Measurements from ENCODE around the gene BRMS1L. TPM values are rescaled to one million over a fixed set of nuclear protein-coding genes. Genes with fewer than 3 reads are reported as not detected.
"Not testable (repeated sequence)": the region's sequence is repeated elsewhere in the genome, so short reads cannot be mapped to it uniquely, and the experiment has no call there.

BRMS1L gene
- total RNA-seq (2014; rRNA removed; shearing (Covaris generic)) = 7.6 and 7.9 TPM in 2 replicates

DNA sequence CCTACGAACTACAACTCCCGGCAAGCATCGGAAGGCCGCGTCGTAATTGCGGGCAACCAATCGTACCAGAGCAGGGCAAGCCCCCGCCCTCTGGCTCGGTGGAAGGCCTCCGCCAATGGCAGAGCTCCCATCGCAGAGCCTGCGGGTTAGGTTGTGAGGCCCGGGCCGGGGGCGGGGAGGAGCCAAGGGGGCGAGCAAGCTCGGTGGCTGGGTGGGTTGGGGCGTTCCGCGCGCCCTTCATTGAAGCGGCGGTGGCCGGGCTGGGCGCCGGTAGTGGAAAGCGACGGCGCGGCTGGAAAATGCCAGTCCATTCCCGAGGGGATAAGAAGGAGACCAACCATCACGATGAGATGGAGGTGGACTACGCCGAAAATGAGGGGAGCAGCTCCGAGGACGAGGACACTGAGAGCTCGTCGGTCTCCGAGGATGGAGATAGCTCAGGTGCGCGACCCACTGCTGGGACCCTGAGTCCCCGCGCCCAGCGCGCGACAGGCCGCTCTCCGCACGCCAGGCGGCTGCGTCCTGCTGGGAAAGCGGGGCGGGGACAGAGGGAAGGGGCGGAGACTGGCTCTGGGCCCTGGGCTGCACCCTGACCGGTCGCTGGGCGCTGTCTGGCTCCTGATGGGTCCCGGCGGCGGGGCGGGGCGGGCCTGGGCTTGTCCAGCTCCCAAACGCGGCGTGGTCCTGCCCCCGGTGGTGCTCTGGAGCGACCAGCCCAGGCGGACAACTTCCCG lies at the start of gene BRMS1L:
TSS of gene BRMS1L (plus strand) at position 121 of the 734 bp plus-strand sequence. CDS start at position 300, 179 bp downstream.
- DNase-seq (ENCODE audit: low spot score) = peak; percentile 99

DNA sequence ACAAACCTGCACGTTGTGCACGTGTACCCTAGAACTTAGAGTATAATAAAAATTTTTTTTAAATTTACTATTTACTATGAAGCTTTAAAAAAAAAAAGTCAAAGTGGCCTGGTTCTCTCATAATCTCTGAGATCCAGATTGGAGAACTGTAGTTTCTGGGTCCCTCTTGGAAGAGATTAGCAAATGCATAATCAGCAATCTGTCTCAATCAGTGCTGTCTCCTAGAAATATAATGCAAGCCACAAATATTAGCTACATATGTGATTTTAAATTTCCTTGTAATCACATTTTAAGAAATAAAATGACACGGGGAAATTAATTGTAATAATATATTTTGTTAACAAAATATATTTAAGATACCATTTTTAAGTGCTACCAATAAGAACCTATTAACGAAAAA lies 49.3 kb upstream of the BRMS1L start:
- no peak for DNase-seq (ENCODE audit: low spot score)

DNA sequence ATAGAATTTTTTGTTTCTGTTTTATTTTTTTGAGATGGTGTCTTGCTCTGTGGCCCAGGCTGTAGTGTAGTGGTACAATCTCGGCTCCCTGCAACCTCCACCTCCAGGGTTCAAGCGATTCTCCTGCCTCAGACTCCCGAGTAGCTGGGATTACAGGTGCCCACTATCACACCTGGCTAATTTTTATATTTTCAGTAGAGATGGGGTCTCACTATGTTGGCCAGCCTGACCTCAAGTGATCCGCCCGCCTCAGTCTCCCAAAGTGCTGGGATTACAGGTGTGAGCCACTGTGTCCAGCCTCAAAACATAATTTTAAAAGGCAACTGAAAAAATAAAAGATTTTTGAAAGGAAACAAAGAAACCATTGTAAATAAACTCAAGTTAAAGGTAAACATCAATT lies 48.6 kb upstream of the BRMS1L start:
- DNase-seq (ENCODE audit: low spot score) = not testable (repeated sequence)

- DNase-seq (ENCODE audit: low spot score) = no peak
Observed at GRCh38 chr14:35779368-35779767, 46.8 kb upstream of the BRMS1L start.

- no peak for DNase-seq (ENCODE audit: low spot score)
Observed at GRCh38 chr14:35783699-35784098, 42.4 kb upstream of the BRMS1L start.

DNA sequence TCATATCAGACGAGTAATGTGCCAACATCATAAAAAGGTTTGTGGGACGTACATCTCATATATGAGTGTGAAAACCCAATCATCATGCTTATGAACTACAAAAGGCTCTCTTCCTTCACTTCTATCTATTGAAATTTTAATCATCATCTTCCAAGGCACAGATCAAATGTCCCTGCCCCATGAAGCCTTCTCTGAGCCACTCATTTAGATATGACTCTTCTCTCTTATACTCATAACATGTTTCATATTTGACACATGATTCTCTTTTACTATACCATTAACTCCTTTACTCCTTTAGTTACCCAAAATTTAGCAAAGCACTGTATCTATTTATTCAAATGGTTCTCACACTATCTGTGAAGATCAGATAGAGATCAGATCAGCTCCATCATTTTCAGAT lies 39.3 kb upstream of the BRMS1L start:
- DNase-seq (ENCODE audit: low spot score) = no peak

- peak; percentile 59 for DNase-seq (ENCODE audit: low spot score)
Observed at GRCh38 chr14:35789651-35790050, 36.5 kb upstream of the BRMS1L start.

GRCh38 chr14:35797796-35798195 lies 28.3 kb upstream of the BRMS1L start:
- DNase-seq (ENCODE audit: low spot score) = no peak

DNA sequence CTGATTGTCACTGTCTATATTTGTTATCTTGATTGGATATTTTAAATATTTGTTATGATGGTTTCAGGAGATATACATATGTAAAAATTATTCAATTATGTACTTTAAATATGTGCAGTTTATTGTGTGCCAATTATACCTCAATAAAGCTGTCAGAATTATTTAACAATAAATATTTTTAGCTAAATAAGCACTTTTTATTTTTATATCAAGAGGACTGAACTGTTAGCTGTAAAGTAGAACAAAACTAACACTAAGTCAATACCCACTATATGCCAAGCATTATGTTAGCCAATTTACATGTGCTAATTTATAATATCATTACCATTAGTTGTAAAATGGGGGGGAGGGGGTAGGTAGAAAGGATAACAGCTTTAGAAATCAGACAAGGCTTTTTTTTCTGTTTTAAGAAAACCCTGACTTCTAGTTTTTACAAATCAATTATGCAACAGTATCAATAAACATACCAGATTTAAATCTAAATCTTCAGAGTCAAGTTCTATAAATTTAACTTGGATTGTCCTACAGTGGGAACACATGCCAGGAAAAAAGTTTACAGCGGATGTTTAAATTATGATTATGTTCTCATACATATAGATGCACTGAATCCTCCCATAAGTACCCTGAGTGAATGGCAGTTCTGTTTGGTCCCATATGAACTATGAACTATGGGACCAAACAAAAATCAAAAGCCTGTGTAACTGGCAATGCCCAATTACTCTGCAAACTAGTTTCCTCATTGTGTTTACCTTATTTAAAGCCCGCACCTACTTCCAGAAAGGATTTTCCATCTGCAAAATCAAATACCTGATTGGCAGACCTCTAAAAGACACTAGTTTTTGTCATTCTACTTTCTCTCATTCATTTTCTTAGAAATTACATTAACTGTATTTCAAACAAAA lies 19.9 kb upstream of the BRMS1L start:
- no peak for DNase-seq (ENCODE audit: low spot score)

GRCh38 chr14:35807131-35807961 lies 18.8 kb upstream of the BRMS1L start:
- DNase-seq (ENCODE audit: low spot score) = no peak

GRCh38 chr14:35808076-35808637 lies 18.0 kb upstream of the BRMS1L start:
- DNase-seq (ENCODE audit: low spot score) = no peak

DNA sequence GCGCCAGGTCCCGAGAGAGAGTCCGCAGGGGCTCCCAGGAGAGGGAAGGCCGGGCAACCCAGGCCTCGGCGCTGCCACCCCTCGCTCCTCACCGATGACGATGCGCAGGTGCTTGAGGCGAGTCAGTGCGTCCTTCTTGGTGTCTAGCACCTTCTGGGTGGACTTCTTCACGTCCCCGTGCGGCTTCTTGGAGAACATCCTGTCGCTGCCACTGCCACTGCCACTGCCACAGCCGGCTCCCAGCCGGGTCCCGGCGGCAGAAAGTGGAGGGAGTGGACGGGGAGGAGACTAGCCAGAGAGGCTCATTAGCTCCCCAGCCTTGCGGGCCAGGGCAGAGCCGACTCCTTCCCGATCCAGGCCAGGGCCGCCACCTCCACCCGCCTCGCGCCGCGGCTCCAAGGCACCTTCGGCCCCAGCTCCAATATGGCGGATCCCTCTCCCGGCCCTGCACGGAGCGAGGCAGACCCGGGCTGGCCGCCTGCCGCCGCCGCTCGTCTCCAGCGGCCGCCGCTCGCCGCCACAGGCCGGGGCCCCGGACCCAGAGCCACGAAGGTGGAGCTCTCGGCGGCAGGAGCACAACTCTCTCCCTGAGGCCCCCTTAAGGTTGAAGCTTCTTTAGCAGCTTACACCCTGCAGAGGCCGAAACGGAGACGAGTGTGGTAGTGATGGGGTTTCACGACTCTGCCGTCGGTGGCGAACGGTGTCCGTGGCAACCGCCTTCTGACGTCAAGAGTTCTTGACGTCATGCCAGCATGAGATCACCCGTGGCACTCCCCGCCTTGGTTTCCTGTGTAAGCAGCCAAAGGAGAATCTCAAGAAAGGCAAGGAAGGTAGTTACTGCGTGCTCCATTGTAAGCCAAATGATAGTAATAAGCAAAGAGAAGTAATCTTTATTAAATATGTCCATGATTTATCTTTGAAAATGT lies 17.2 kb upstream of the BRMS1L start, which contains the start of gene RALGAPA1:
TSS of gene RALGAPA1 (minus strand) at position 658 of the 926 bp plus-strand sequence. CDS start at position 198, 460 bp downstream.
- peak; percentile 98 for DNase-seq (ENCODE audit: low spot score)

DNA sequence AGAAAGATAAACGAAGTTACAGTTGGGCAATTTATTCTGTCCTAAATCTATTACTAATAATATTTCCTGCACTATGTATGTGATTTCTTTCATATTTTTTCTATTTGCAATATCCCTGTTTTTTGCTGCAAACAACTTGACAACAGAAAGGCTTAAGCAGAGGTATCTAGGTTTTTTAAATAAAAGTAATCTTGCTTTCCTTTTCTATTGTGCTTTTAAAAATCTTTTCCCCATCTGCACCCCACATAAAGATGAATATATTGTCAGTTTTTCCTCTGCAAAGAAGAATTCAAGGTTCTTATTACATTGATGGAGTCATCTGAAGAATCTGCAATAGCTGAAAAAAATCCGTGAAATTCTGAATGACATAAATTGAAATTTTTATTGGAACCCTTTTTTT lies 16.5 kb upstream of the BRMS1L start:
- DNase-seq (ENCODE audit: low spot score) = no peak

- no peak for DNase-seq (ENCODE audit: low spot score)
Observed at GRCh38 chr14:35810963-35811362, 15.2 kb upstream of the BRMS1L start.

GRCh38 chr14:35814371-35815005 lies 11.7 kb upstream of the BRMS1L start:
- DNase-seq (ENCODE audit: low spot score) = peak; percentile 42

GRCh38 chr14:35818346-35819115 lies 7.6 kb upstream of the BRMS1L start:
- peak; percentile 36 for DNase-seq (ENCODE audit: low spot score)

DNA sequence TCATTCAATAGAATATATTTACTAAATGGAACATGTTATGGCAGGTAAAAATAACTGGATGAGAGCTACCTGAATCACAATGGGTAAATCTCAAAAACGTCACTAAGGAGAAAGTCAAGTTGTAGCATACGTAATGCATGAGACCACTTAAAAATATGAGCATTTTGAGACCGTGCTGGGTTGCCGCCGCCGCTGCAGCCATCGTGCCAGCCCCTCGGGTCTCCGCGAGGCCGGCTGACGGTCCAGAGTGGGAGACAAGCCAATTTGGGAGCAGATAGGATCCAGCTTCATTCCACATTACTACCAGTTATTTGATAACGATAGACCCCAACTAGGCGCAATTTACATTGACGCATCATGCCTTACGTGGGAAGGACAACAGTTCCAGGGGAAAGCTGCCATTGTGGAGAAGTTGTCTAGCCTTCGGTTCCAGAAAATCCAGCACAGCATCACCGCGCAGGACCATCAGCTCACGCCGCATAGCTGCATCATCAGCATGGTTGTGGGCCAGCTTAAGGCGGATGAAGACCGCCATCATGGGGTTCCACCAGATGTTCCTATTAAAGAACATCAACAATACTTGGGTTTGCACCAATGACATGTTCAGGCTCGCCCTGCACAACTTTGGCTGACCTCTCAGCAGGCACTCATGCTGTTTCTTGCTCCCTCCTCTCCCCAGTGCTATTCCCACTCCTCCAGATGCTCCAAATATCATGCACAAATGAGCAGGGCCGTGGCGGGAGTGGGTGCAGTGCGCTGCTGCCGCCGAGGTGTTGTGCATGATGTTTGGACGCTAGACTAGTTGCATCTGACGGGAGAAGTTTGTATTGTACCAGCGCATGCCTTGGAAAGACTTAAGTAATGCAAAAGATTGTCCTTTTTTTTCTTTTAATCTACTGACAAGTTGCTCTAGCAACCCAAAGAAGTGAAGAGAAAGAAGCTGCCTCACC lies 6.3 kb upstream of the BRMS1L start:
- no peak for DNase-seq (ENCODE audit: low spot score)

Measured in H4 (cell line).